Measurements from ENCODE around the gene UMAD1.

GRCh38 chr7:7895754-7896153 is 255.2 kb downstream of the UMAD1 start:
- TF ChIP-seq GATA3 (IDR thresholded peaks at IDR 0.05; ENCODE audit: low read depth, low read length) (no peak), GATA2 (IDR thresholded peaks at IDR 0.05; ENCODE audit: low read depth, low read length) (no peak)

Data from SH-SY5Y (cell line).